Panc1 (cell line): ENCODE results near the gene LCN1. TPM values are rescaled to one million over a fixed set of nuclear protein-coding genes. Genes with fewer than 3 reads are reported as not detected.

Source experiments
- ATAC-seq: fragments of 200-7000 bp; cut with Tn5 transposase; 2 replicates; pipeline ENCODE4 v1.9.1; 2020; ENCODE audit warnings: mild to moderate bottlenecking, moderate library complexity
- BruUV-seq: library from RNA; stranded (reverse); fragments of 400-500 nt; replicated peaks from 2 replicates; lab custom pipeline; 2021; lab: Mats Ljungman, UMichigan
- CTCF ChIA-PET: fragments of 300-600 bp; sonication (Branson Sonifier 250); formaldehyde crosslinking; loops from one replicate; lab custom pipeline; 2022; ENCODE audit warnings: antibody characterized with exemption; lab: Charles Lee
- POLR2A ChIA-PET: fragments of 300-600 bp; sonication (Branson Sonifier 250); formaldehyde crosslinking; loops from one replicate; lab custom pipeline; 2022; ENCODE audit warnings: antibody characterized with exemption; lab: Charles Lee
- DNase-seq: peaks from one replicate; pipeline ENCODE4 v3.0.0-alpha.2; 2010; ENCODE audit warnings: low read depth, low spot score
- H3K27ac ChIP-seq: 2 replicates; pipeline ENCODE4 v1.5.1; 2011; ENCODE audit warnings: mild to moderate bottlenecking, low read length, inconsistent platforms
- H3K27me3 ChIP-seq: fragments of 200-500 bp; sonication (Bioruptor generic); 2 replicates; pipeline ENCODE4 v1.6.0; 2014; ENCODE audit warnings: low read length, inconsistent platforms; ENCODE audit not compliant: control insufficient read depth, insufficient read depth
- H3K36me3 ChIP-seq: fragments of 200-500 bp; sonication (Bioruptor generic); 2 replicates; pipeline ENCODE4 v1.5.1; 2014; ENCODE audit warnings: inconsistent platforms, mild to moderate bottlenecking, low read length, moderate library complexity; ENCODE audit not compliant: control insufficient read depth, insufficient read depth
- H3K4me1 ChIP-seq: 2 replicates; pipeline ENCODE4 v1.5.1; 2011; ENCODE audit warnings: inconsistent platforms, mild to moderate bottlenecking, low read length, moderate library complexity; ENCODE audit not compliant: control insufficient read depth, insufficient read depth
- H3K4me3 ChIP-seq, 2 experiments: 2 replicates each; pipeline ENCODE4 v1.5.1; 2011 to 2012; ENCODE audit warnings: low read depth in 2 of 2, low read length in 2 of 2, mild to moderate bottlenecking in 2 of 2, inconsistent platforms in 1 of 2, moderate library complexity in 1 of 2
- H3K9me3 ChIP-seq: fragments of 200-500 bp; sonication (Bioruptor generic); 2 replicates; pipeline ENCODE4 v1.5.1; 2014; ENCODE audit warnings: low read depth, mild to moderate bottlenecking, inconsistent platforms, low read length, moderate library complexity; ENCODE audit not compliant: control insufficient read depth, insufficient read depth
- POLR2AphosphoS5 ChIP-seq: IDR thresholded peaks from 2 replicates; pipeline ENCODE4 v1.6.1; 2012; ENCODE audit warnings: mild to moderate bottlenecking, low read depth, low read length, moderate library complexity
- SIN3A ChIP-seq: IDR thresholded peaks from 2 replicates; pipeline ENCODE4 v1.6.1; 2012; ENCODE audit warnings: low read depth, mild to moderate bottlenecking, low read length, moderate library complexity, borderline replicate concordance; ENCODE audit not compliant: insufficient read depth
- TCF7L2 ChIP-seq: IDR thresholded peaks from 2 replicates; pipeline ENCODE4 v1.6.1; 2011; ENCODE audit warnings: mild to moderate bottlenecking, low read depth, low read length, inconsistent platforms
- in situ Hi-C: cut with HindIII; loops from 2 replicates; pipeline ENCODE4 v1.10.0; 2016; ENCODE audit warnings: low sequenced_read_pairs, low pct_unique_long_range_greater_than_20kb
- intact Hi-C: fragments of 100-400 bp; cut with micrococcal nuclease; formaldehyde crosslinking; loops from one replicate; pipeline ENCODE4 v1.10.0; 2022; ENCODE audit not compliant: unreplicated experiment
- total RNA-seq: library from RNA; stranded (reverse); gene quantifications from one replicate; pipeline ENCODE4 v1.2.1, GENCODE V29; 2021; ENCODE audit not compliant: unreplicated experiment
- TF ChIP-seq, protein P1 (sequence below), 2 experiments: IDR thresholded peaks; 2 replicates each; pipeline ENCODE4 v1.6.1; 2011 to 2012; ENCODE audit warnings: low read depth in 2 of 2, control low read depth in 1 of 2, low read length in 1 of 2, mild to moderate bottlenecking in 1 of 2, moderate library complexity in 1 of 2; ENCODE audit not compliant: insufficient read depth in 1 of 2
- TF ChIP-seq, protein P2 (sequence below): fragments of 450-650 bp; IDR thresholded peaks from 2 replicates; pipeline ENCODE4 v1.5.1; 2017; ENCODE audit warnings: mild to moderate bottlenecking

The LCN1 gene
- total RNA-seq, 1 experiment from 2014 or later, result not detected

DNA sequence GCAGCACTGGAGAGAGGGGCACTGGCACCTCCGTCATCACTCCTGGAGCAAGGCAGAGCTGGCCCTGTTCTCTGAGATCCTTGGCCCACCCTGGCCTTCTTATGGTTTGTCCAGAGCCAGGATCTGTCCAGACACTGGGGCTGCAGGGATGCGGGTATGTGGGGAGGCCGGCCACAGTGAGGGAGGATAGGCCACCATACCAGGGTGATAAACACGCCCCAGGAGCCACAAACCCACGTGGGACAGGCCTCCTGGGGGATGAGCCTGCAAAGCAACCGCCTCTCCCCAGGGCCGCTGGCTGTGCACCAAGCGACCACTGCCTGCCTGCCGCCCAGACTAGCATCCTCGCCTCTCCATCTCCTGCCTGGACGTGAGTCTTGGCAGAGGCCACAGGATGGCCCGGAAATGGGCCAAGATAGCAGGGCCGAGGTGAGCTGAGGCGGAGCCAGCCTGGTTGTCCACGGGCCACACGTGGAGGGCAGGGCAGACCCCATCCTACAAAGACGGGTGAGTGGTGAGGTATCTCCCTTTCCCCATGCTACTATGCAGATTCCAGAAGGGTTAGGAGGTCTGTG lies 29.2 kb downstream of the LCN1 start:
- no peaks in the 10 kb centered on the region for H3K9me3 ChIP-seq
- DNase-seq (no peak), ATAC-seq (no peak)
- ChIA-PET POLR2A (no interaction called here), CTCF (no interaction called here)
- intact Hi-C loops, result no loop called here
- in situ Hi-C loops, result no loop called here
- TF ChIP-seq TCF7L2 (no peak), POLR2AphosphoS5 (no peak), SIN3A (no peak)
- TF ChIP-seq, protein P1, sequence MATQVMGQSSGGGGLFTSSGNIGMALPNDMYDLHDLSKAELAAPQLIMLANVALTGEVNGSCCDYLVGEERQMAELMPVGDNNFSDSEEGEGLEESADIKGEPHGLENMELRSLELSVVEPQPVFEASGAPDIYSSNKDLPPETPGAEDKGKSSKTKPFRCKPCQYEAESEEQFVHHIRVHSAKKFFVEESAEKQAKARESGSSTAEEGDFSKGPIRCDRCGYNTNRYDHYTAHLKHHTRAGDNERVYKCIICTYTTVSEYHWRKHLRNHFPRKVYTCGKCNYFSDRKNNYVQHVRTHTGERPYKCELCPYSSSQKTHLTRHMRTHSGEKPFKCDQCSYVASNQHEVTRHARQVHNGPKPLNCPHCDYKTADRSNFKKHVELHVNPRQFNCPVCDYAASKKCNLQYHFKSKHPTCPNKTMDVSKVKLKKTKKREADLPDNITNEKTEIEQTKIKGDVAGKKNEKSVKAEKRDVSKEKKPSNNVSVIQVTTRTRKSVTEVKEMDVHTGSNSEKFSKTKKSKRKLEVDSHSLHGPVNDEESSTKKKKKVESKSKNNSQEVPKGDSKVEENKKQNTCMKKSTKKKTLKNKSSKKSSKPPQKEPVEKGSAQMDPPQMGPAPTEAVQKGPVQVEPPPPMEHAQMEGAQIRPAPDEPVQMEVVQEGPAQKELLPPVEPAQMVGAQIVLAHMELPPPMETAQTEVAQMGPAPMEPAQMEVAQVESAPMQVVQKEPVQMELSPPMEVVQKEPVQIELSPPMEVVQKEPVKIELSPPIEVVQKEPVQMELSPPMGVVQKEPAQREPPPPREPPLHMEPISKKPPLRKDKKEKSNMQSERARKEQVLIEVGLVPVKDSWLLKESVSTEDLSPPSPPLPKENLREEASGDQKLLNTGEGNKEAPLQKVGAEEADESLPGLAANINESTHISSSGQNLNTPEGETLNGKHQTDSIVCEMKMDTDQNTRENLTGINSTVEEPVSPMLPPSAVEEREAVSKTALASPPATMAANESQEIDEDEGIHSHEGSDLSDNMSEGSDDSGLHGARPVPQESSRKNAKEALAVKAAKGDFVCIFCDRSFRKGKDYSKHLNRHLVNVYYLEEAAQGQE (IDR thresholded peaks at IDR 0.05; ENCODE audit: insufficient read depth in 1 of 2, low read depth in 2 of 2, low read length in 1 of 2), result no peak
- TF ChIP-seq, protein P2, sequence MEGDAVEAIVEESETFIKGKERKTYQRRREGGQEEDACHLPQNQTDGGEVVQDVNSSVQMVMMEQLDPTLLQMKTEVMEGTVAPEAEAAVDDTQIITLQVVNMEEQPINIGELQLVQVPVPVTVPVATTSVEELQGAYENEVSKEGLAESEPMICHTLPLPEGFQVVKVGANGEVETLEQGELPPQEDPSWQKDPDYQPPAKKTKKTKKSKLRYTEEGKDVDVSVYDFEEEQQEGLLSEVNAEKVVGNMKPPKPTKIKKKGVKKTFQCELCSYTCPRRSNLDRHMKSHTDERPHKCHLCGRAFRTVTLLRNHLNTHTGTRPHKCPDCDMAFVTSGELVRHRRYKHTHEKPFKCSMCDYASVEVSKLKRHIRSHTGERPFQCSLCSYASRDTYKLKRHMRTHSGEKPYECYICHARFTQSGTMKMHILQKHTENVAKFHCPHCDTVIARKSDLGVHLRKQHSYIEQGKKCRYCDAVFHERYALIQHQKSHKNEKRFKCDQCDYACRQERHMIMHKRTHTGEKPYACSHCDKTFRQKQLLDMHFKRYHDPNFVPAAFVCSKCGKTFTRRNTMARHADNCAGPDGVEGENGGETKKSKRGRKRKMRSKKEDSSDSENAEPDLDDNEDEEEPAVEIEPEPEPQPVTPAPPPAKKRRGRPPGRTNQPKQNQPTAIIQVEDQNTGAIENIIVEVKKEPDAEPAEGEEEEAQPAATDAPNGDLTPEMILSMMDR, result no peak
- no TSS peak for BruUV-seq
- no peak overlapping the region for H3K27ac ChIP-seq
- no peaks in the 10 kb centered on the region for H3K4me1 ChIP-seq
- no peaks in the 10 kb centered on the region for H3K27me3 ChIP-seq
- no peaks in the 10 kb centered on the region for H3K36me3 ChIP-seq
- H3K4me3 ChIP-seq, result no peak overlapping the region

DNA sequence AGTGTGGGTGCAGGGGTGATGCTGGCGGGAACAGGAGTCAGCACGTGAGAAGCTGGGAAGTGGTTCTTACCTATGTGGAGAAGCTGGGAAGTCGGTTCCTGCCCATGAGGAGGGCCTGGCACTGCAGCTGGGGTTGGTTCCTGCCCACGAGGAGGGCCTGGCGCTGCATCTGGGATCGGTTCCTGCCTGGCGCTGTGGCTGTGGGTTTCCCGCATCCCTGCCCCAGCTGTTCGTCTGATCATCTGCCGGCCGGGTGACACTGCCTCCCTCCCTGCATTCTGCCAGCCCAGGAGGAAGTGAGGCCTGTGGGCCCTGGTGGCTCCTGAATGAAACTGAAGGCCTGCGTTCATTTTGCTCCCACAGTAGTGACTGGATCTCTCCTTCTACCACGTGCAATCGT lies 29.8 kb downstream of the LCN1 start:
- ChIA-PET POLR2A (no interaction called here), CTCF (no interaction called here)
- ATAC-seq, result no peak
- BruUV-seq, result no TSS peak
- in situ Hi-C loops (no loop called here), intact Hi-C loops (no loop called here)
- H3K4me3 ChIP-seq, result no peak overlapping the region
- H3K36me3 ChIP-seq, result no peaks in the 10 kb centered on the region
- no peak overlapping the region for H3K27ac ChIP-seq
- no peaks in the 10 kb centered on the region for H3K9me3 ChIP-seq
- DNase-seq, result no peak
- TF ChIP-seq, protein P2, result no peak
- TF ChIP-seq, protein P1 (IDR thresholded peaks at IDR 0.05; ENCODE audit: insufficient read depth in 1 of 2, low read depth in 2 of 2, low read length in 1 of 2), result no peak
- TF ChIP-seq SIN3A, result no peak
- no peak for TF ChIP-seq POLR2AphosphoS5
- TF ChIP-seq TCF7L2, result no peak
- no peaks in the 10 kb centered on the region for H3K4me1 ChIP-seq
- no peaks in the 10 kb centered on the region for H3K27me3 ChIP-seq
